Right lobe of liver (tissue), 6 donors: ENCODE measurements around the gene FBXL17. TPM values are rescaled to one million over a fixed set of nuclear protein-coding genes. Genes with fewer than 3 reads are reported as not detected.

Experiments
- ATAC-seq, 4 donors: fragments of 200-7000 bp; cut with Tn5 transposase; one replicate each; pipeline ENCODE4 v1.9.1; 2020; ENCODE audit warnings: mild to moderate bottlenecking in 4 of 4, moderate library complexity in 4 of 4
- DNase-seq, 3 donors: peaks; one replicate each; pipeline ENCODE4 v3.0.0-alpha.2; 2020
- H3K27ac ChIP-seq, 3 donors: fragments of 200-600 bp; one replicate each; pipeline ENCODE4 v1.8.0; 2022
- H3K27me3 ChIP-seq, 2 donors: fragments of 200-600 bp; one replicate each; pipeline ENCODE4 v1.8.0; 2022
- H3K36me3 ChIP-seq, 4 donors: fragments of 200-600 bp; sonication (generic) in 1 of 4; one replicate each; pipeline versions ENCODE4 v1.5.1 to v1.8.0; 2017 to 2022; ENCODE audit warnings: control low read depth in 1 of 4
- H3K4me1 ChIP-seq, 4 donors: fragments of 200-600 bp; sonication (generic) in 1 of 4; one replicate each; pipeline versions ENCODE4 v1.5.1 to v1.8.0; 2017 to 2022; ENCODE audit warnings: control low read depth in 1 of 4
- H3K4me3 ChIP-seq, 3 donors: fragments of 200-600 bp; one replicate each; pipeline ENCODE4 v1.8.0; 2022
- H3K9me3 ChIP-seq, 4 donors: fragments of 200-600 bp; sonication (generic) in 1 of 4; one replicate each; pipeline versions ENCODE4 v1.5.1 to v1.8.0; 2017 to 2022; ENCODE audit warnings: control low read depth in 1 of 4
- CTCF ChIP-seq, 4 donors: fragments of 200-600 bp in 3 of 4; fragments of 450-650 bp in 1 of 4; IDR thresholded peaks; one replicate each; pipeline versions ENCODE4 v1.5.1 to v1.8.0; 2016 to 2022; ENCODE audit warnings: antibody characterized with exemption in 4 of 4, mild to moderate bottlenecking in 2 of 4
- POLR2A ChIP-seq: fragments of 450-650 bp; IDR thresholded peaks from one replicate; pipeline ENCODE4 v1.6.1; 2017; ENCODE audit warnings: antibody characterized with exemption, mild to moderate bottlenecking
- whole genome bisulfite sequencing: methylation state at CpG from one replicate; pipeline ENCODE4 v1.1.6; 2018; ENCODE audit warnings: low coverage, low lambda C conversion rate; ENCODE audit not compliant: insufficient coverage; ENCODE audit errors: missing lambda C conversion rate; 5-methylcytosine and 5-hydroxymethylcytosine counted together
- intact Hi-C, 2 donors: fragments of 100-400 bp; cut with DNase I; formaldehyde crosslinking; loops; one replicate each; pipeline versions ENCODE4 v1.11.2 to v1.14.1; 2022
- total RNA-seq, 6 experiments: library from RNA; depleted of rRNA in 2 of 6; stranded (reverse); fragments of >200 nt in 2 of 6; fragmentation: NEBNext Ultra II Directional in 3 of 6; extraction: Animal tissue kit (Norgen Biotek cat#: 25700) in 3 of 6; gene quantifications; one replicate each; pipeline versions ENCODE4 v1.1.0 to v1.2.4, GENCODE V29; 2016 to 2023
- donor health status: DM: no; HTN: yes; CAD: no.
- donor health status: DM: no; HTN: no; CAD: no.
- donor health status: DM: no; HTN: no; CAD: no.
- donor health status: DM: no; HTN: yes; CAD: no.
- donor health status: DM: no; HTN: yes; CAD: no.

Gene FBXL17
- total RNA-seq, 6 experiments from 2014 or later: 7.7 to 10.6 (median 9.1) TPM

DNA sequence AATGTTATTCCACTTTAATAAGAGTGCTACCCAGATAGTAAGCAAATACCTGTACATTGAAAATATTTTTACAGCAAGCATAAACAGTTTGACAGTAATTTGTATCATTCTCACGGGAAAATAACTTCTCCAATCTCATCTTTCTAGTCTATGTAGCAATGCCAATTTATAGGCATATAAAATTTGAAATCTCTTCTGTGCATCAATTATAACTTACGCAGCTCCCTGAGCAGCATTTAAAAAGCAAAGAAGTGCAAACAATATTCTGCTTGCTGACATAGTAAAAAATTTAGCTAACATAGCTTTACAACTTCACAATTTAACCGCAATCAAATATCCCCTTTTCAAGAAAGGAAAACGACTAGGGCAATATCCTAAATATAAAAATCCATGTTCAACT is 257.3 kb downstream of the FBXL17 start:
- 84% methylated on average over 4 of the region's 4 CpGs for WGBS
- DNase-seq (no peak), ATAC-seq (no peak)
- Histone ChIP-seq H3K4me1 (no peaks in the 10 kb centered on the region), H3K27ac (no peak overlapping the region), H3K9me3 (no peaks in the 10 kb centered on the region), H3K36me3 (no peaks in the 10 kb centered on the region), H3K4me3 (no peak overlapping the region), H3K27me3 (no peaks in the 10 kb centered on the region)
- no peak for TF ChIP-seq POLR2A
- no peak for TF ChIP-seq CTCF (IDR thresholded peaks at IDR 0.05)
- intact Hi-C loops: no loop called here

DNA sequence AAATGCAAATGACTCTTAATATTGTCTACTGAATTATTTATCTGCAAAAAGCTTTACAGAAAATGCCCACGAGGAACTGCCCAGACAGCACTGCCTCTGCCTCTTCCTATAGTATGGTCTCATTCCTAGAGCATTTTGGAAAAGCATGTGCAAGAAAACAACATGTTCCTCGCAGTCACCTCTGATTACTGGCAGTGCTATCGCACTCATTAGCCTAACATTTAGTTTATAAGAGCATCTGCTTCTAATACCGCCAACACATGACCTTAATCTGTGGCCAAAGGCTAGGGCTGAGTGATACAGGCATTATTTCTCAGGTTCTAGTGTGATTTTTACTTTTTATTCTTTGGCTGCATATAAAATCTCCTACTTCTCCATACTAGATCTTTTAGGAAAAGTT is 259.2 kb downstream of the FBXL17 start:
- no peak overlapping the region for H3K27ac ChIP-seq
- no peak for DNase-seq
- no peak for ATAC-seq
- H3K27me3 ChIP-seq: no peaks in the 10 kb centered on the region
- H3K4me3 ChIP-seq: no peak overlapping the region
- intact Hi-C loops: no loop called here
- H3K4me1 ChIP-seq: no peaks in the 10 kb centered on the region
- no peak for TF ChIP-seq CTCF (IDR thresholded peaks at IDR 0.05)
- no peak for TF ChIP-seq POLR2A
- no peaks in the 10 kb centered on the region for H3K9me3 ChIP-seq
- WGBS: 81% methylated on average over 4 of the region's 4 CpGs
- H3K36me3 ChIP-seq: no peaks in the 10 kb centered on the region

DNA sequence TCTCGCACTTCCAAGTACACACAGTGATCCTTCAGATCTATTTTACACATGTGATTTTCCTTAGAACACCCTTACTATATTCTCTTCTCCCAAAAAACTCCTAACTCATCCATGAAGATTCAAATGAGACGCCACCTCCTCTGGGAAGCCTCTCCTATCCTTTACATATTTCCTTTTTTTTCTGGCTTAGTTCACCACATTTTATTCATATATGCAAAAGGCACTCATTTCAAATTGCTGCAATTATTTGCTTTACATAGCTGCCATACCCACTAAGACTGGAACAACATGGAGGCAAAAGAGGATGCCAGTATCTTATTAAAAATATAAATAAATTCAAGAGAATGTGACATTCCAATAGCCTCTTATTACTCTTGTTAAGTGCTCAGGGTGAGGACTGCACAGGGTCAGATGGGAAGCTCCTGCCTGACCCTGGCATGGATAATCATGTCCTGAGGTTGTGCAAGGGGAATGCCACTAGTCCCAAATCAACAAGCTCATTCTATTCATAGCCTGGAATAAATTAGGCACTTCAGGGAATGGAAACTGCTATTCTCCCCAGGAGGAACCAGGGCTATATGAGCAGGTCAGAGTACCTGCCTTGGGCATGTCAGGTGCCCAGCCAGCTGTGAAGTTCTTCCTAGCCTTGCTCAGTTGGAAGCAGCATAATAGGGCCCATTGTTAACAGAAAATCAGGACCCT is 262.9 kb downstream of the FBXL17 start:
- Histone ChIP-seq H3K27ac (no peak overlapping the region), H3K4me3 (no peak overlapping the region), H3K9me3 (no peaks in the 10 kb centered on the region), H3K36me3 (no peaks in the 10 kb centered on the region), H3K27me3 (no peaks in the 10 kb centered on the region), H3K4me1 (no peaks in the 10 kb centered on the region)
- TF ChIP-seq POLR2A (no peak), CTCF (IDR thresholded peaks at IDR 0.05) (no peak)
- DNase-seq (no peak), ATAC-seq (no peak)
- WGBS: 91% methylated on average over 2 of the region's 2 CpGs
- intact Hi-C loops: no loop called here

GRCh38 chr5:108115673-108116072 is 266.2 kb downstream of the FBXL17 start:
- H3K4me1 ChIP-seq: no peaks in the 10 kb centered on the region
- no peak overlapping the region for H3K27ac ChIP-seq
- intact Hi-C loops: no loop called here
- TF ChIP-seq CTCF (IDR thresholded peaks at IDR 0.05): no peak
- TF ChIP-seq POLR2A: no peak
- no peak overlapping the region for H3K4me3 ChIP-seq
- no peak for DNase-seq
- no peaks in the 10 kb centered on the region for H3K36me3 ChIP-seq
- H3K27me3 ChIP-seq: no peaks in the 10 kb centered on the region
- H3K9me3 ChIP-seq: no peaks in the 10 kb centered on the region
- ATAC-seq: no peak

- DNase-seq: no peak
- H3K27me3 ChIP-seq: no peaks in the 10 kb centered on the region
- intact Hi-C loops: no loop called here
- no peak for ATAC-seq
- H3K4me1 ChIP-seq: no peaks in the 10 kb centered on the region
- no peaks in the 10 kb centered on the region for H3K36me3 ChIP-seq
- H3K9me3 ChIP-seq: no peaks in the 10 kb centered on the region
- no peak for TF ChIP-seq CTCF (IDR thresholded peaks at IDR 0.05)
- TF ChIP-seq POLR2A: no peak
- H3K27ac ChIP-seq: no peak overlapping the region
- no peak overlapping the region for H3K4me3 ChIP-seq
- WGBS: 88% methylated on average over 2 of the region's 2 CpGs
These were observed 267.9 kb downstream of the FBXL17 start for GRCh38 chr5:108113950-108114349.
